GM10248 (cell line): ENCODE results near the gene SKAP2.
A peak's percentile ranks its signal among the peaks of the same experiment; 100 is the strongest.

Source experiments
- CTCF ChIA-PET: fragments of 300-600 bp; sonication (Branson Sonifier 250); formaldehyde crosslinking; extraction: SDS; loops from one replicate; lab custom pipeline; 2021; ENCODE audit warnings: antibody characterized with exemption; lab: Yijun Ruan, JAX
- POLR2A ChIA-PET: fragments of 350-650 bp; sonication (Branson Sonifier 250); formaldehyde crosslinking; extraction: SDS; loops from one replicate; lab custom pipeline; 2020; ENCODE audit warnings: antibody characterized with exemption; lab: Yijun Ruan, JAX
- DNase-seq: peaks from one replicate; pipeline ENCODE4 v3.0.0; 2012; ENCODE audit errors: extremely low spot score
- TF ChIP-seq, protein P1 (sequence below): IDR thresholded peaks from 2 replicates; pipeline ENCODE4 v1.5.1; 2012; ENCODE audit warnings: mild to moderate bottlenecking, low read depth; ENCODE audit errors: extremely low read depth, missing control alignments, control extremely low read depth

SKAP2 gene

DNA sequence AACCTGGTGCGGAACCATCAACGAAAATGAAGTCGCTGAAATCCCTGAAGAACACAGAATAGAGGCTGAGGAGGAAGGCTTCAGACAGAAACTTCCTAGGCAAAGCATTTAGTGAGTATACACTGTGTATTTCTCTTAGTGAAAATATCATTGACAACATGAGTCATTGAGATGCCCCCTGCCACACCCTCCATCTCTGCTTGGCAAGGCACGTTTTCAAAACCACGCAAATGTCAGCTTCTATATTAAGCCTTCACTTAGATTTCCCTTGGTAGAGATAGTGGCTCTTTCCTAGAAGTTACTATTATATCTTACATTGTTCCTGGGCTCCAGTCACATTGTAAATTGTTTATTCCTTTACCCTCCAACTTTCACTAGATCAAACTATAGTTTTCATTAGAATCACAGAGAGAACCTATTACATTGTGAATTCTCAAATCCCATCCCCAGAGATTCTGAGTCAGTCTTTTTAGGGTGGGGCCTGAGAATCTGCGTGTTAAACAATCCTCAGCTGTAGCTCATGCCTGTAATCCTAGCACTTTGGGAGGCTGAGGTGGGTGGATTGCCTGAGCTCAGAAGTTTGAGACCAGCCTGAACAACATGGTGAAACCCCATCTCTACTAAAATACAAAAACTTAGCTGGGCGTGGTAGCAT is 4.6 kb upstream of the SKAP2 start:
- CTCF ChIA-PET, result interaction anchor here (0.6 kb wide), 1 partner anchor 15 kb away, joined by 3 read pairs; no protein-coding TSS in a partner anchor
- DNase-seq, result no peak
- TF ChIP-seq, protein P1, sequence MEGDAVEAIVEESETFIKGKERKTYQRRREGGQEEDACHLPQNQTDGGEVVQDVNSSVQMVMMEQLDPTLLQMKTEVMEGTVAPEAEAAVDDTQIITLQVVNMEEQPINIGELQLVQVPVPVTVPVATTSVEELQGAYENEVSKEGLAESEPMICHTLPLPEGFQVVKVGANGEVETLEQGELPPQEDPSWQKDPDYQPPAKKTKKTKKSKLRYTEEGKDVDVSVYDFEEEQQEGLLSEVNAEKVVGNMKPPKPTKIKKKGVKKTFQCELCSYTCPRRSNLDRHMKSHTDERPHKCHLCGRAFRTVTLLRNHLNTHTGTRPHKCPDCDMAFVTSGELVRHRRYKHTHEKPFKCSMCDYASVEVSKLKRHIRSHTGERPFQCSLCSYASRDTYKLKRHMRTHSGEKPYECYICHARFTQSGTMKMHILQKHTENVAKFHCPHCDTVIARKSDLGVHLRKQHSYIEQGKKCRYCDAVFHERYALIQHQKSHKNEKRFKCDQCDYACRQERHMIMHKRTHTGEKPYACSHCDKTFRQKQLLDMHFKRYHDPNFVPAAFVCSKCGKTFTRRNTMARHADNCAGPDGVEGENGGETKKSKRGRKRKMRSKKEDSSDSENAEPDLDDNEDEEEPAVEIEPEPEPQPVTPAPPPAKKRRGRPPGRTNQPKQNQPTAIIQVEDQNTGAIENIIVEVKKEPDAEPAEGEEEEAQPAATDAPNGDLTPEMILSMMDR, result no peak
- POLR2A ChIA-PET, result interaction anchor here (0.6 kb wide), 1 partner anchor 224 kb away, joined by 4 read pairs; no protein-coding TSS in a partner anchor

DNA sequence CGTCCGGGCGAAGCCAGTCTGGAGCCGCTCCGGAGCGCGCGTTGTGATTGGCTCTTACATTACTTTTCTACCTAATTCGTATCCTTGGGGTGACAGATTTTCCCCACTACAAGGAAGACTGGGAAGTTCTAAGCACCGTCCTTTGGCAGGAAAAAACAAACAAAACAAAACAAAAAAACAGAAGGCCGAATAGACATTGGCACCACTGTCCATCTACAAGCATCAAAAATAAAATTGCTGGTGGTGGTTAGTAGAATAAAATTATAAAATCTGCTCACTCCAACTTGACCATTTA is 651 bp upstream of the SKAP2 start:
- POLR2A ChIA-PET, result no interaction called here
- TF ChIP-seq, protein P1, result no peak
- CTCF ChIA-PET, result no interaction called here
- no peak for DNase-seq

DNA sequence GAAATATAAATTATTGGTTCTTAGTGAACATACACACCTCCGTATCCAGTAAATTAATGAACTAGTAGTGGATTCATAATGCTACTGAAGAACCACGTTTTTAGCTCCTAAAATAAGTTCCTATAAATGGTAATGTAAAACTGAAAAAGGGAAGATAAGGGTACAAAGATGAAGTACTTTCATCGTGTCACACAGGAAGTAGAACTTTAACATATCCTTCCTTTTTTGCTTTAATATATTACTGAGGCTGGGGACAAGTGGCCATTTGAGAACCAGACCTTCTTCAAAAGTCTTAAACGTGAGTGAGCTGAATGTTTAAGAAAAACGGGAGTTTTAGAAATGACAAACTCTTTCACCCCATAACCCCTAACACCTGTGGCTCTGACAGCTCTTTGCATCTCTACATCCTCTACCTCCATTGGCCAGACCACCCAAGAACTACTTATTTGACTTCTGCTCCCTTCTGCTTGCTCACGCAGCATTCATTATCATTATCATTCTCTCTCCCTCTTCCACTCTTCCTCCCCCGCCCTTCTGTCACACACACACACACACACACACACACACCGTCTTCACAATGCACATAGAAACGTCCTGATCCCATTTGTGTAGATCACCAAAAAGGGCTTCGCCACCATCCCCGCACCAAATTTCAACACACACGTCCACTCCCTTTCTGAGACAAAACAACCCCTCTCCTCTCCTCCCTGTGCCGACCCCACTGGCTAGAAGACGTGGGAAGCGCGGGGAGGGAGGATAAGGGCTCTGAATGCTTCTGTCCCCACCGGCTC is 677 bp downstream of the SKAP2 start:
- TF ChIP-seq, protein P1, result no peak
- POLR2A ChIA-PET, result no interaction called here
- CTCF ChIA-PET, result interaction anchor here (0.8 kb wide), 1 partner anchor 498 kb away, joined by 3 read pairs; no protein-coding TSS in a partner anchor
- peak; percentile 42 for DNase-seq

DNA sequence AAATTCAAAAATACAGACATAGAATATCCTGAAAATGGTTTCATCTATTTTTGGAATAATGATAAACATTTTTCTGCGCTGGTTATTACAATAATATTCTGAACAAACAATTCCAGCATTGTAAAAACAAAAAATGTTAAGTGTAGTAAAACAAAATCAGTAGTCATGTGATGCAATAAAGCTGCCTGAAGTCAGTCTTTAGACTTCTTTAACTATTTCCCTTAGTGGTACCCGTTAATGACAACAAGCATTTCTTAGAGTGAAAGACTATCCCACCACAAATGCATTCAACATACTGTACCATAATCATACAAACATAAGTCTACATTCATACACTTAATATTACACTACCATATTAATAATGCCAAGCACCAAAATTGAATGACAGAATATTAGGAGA is 1.6 kb downstream of the SKAP2 start:
- no peak for DNase-seq
- ChIA-PET POLR2A (no interaction called here), CTCF (interaction anchor here (0.8 kb wide), 1 partner anchor 497 kb away, joined by 3 read pairs; no protein-coding TSS in a partner anchor)
- TF ChIP-seq, protein P1, result no peak

DNA sequence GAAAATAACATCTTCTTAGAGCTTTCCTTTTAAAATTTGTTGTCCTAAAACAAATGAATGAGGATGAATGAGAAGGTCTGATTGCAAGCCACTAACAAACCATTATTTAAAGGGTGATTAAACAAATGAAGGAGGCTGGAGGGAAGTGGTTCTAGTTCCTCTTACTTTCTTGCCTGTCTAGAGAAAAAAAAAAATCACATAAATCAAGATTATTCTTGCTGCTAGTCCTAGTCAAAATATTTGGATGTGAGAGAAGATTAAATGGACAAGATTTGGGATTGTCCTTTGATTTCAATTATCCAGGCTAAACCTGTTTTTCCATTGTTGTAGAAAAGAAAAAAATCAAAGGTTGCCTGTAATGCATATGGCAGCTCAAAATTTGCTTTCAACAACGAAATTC is 3.3 kb downstream of the SKAP2 start:
- ChIA-PET POLR2A (no interaction called here), CTCF (interaction anchor here (1.0 kb wide), 1 partner anchor 300 kb away, joined by 3 read pairs; no protein-coding TSS in a partner anchor)
- TF ChIP-seq, protein P1, result no peak
- no peak for DNase-seq

DNA sequence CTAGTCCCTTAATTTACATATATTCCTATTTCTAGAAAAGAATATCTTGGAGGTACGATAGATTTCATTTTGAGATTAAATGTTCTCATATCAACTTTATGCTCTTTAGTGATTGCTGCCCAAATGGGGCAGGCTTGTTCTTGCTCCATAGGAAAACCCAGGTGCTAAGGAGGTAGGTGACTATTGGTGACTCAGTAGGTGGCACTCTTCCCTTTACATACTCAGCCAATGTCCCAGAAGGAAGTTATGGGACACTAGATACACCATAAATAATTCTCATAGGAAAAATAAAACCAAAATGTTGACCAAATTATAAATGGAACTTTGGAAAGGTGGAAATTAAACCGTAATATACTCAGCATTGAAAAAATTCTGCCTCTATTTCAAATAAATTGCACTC is 4.0 kb downstream of the SKAP2 start:
- DNase-seq, result no peak
- ChIA-PET POLR2A (no interaction called here), CTCF (no interaction called here)

More for the DNA sequence above, 4.0 kb downstream of the SKAP2 start:
- TF ChIP-seq, protein P1, result peak; percentile 7
